Middle frontal gyrus (tissue), 1 donor: Measurements from ENCODE around the gene LRP8.
A peak's percentile ranks its signal among the peaks of the same experiment; 100 is the strongest.

ENCODE experiments used
- DNase-seq: peaks from one replicate; pipeline ENCODE4 v3.0.0-alpha.2; 2015; ENCODE audit warnings: low spot score; ENCODE audit errors: extremely low spot score

Gene LRP8

DNA sequence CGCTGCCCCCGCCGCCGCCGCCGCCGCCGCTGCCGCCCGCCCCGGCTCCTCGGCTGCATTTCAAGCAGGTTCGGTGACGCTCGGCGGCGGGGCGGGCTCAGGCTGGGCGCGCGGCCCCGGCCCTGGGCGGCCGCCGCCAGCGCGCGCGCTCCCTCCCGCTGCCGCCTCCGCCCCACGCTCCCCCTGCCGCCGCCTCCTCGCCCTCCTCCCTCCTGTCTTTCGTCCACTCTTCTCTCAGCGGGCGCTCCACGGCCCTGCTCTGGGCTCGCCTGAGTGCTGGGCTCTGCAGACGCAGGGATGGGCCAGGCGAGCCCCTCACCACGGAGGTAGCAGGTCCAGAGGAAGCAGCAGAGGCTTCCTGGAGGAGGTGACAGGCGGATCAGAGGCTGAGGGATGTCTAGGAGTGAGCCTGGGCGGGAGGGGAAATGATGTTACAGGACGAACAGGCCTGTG is at the start of gene LRP8:
TSS of gene LRP8 (minus strand) at position 62 of the 453 bp plus-strand sequence. CDS start 158 bp downstream, outside the sequence.
- DNase-seq, result peak; percentile 24

DNA sequence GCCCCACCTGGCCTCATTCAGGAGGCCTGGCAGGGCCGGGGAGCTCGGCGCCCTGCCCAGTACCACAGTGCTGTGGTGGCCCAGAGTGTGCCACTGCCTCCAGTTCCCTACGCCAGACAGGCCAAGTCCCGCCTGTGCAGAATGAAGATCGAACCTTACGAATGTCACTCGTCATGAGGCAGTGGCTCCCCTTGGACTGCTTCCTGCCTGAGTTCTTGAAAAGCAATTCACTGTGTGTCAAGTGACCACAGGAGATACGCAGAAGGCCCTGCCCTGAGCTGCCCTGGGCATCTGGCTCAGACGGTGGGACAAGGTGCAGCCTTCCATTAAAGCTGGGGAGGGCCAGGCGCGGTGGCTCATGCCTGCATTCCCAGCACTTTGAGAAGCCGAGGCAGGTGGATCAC is 49.6 kb upstream of the LRP8 start:
- no peak for DNase-seq

DNA sequence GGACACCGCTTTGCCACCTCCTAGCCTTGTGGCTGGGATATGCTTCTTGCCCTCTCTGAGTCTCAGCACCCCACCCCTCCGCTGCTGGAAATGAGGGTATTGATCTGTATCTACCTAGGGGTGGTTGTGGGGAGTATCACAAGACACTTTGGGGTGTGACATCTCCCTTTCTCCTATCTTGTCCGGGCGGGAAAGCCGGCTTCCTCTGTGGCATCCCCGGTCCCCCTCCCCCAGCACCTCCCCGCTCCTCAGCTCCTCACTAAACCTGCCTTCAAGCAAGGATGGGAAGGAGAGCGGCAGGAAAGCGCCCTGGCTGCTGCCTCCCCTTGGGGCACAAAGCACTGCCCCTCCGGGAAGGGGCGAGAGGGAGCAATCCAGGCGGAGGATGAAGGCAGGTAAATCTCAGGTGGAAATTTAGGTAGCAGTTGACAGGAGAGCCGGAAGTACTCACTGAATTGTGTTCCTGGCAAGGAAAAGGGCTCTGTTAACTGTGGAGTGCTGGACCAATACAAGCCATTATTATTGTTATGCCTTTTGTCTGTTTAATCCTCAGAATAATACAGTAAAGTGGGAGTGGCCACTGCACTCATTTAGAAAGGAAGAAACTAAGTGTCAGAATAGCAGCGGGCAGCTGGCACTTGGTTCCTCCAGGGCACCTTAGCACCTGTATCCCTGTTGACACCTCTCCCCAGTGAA is 49.0 kb upstream of the LRP8 start:
- DNase-seq, result no peak

DNA sequence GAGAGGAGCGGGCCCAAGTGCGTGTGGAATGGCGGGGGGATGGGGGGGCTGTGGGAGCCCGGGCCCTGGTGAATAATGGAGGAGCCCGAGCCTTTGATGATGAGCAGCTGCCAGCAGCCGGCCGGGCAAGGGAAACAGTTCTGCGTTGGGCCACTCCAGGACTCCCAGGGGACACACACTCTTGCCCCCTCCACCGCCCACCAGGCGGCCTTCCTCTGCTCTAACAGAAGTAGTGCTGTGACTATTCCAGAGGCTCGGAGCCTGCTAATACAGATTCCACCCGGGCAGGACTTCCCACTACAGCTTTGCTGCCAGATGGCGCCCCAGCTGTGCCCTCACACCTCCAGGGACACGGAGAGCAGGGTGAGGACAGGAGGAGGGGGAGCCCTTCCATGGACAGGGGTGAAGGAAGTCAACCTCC is 48.2 kb upstream of the LRP8 start:
- no peak for DNase-seq

DNA sequence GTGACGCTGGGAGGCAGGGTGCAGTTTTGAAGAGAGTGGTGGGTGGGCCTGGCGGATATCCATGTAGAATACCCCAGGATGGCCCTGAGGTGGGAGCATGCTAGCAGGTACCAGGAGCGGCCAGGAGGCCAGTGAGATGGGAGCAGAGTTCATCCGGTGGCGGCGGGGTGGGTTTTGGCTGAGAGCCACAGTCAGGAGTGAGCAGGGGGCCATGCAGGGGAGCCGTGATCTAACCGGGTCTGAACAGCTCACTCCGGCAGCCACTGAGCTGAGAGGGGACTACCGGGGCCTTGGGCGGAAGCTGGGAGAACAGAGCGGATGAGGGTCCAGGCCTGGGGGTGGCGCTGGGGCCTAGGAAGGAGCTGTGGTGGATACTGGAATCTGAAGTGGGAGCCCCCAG is 47.6 kb upstream of the LRP8 start:
- no peak for DNase-seq

DNA sequence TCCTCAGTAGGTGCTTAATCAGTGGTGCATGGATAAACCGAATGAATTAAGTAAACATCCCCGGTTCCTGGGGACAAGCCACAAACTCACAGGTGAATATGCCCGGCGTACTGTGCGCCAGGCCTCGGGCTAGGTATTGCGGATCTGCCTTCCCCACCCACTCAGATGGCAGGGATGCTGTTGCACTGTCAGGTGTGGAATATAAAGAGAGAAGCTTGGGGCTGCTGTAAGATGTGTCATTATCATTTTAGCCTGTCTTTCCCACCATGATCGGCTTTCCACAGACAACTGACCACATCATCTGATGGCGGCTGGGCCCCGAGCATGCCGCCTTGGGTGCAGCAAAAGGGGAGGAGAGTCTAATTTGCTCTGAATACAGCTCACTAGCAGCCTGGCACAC is 45.4 kb upstream of the LRP8 start:
- no peak for DNase-seq

DNA sequence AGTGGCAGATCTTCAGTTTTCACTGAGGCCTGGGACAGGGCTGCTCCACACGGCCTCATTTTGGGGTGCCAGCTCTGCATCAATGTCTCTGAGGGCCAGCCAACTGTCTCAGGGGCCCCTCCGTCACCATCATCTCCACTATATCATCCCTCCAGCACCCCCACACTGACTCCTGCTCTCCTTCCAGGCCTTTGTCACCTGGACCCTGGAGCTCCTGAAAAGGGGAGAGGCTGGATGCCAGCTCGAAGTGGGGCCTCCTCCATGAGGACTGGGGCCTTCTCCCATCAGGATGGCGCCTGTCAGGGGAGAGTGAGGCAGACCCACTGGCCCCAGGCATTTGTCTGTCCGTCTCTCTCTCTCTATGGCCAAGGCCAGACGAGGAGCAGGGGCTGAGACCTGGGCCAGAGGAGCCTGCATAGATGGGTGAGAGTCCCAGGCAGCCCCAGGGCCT is 44.7 kb upstream of the LRP8 start:
- DNase-seq, result no peak

DNA sequence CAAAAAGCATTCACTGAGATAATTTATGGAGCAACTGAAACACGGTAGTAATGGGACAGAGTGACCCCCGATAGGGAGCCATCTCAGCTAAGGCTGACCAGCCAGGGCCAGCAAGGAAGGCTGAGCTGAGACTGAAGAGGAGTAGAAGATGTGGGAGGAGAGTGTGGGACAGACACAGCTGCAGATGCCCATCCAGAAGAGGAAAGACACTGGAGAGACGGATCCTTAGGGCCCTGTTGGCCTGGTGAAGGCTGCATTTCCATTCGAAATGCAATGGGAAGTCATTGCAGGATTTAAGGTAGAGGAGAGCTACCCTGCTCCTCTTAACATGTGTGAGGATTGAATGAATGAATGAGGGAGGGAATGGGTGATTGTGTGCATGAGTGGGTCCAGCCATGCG is 44.0 kb upstream of the LRP8 start:
- no peak for DNase-seq

DNA sequence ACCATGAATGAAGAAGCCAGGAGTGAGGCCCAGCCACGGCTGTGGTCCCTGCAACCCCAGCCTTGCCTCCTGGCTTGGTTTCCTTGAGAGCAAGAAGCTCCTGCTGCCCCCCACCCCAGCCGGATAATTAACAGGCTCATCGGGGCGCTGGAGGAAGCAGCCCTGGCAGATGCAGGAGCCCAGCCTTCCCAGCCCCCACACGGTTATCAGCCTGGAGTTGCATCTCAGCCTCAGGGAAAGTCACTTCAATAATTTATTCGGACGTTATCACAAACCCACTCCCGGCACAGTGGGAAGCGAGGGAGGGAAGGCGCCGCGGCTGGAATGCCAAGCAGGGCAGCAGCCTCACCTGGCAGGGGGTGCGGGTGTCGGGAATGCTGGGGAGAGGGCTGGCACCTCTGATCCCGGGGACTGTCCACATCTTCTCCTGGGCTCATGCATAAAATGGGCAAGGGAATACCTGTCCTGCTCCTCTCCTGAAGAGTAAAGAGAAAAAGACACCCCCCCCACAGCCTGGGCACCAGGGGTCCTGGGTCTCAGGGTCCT is 43.3 kb upstream of the LRP8 start:
- no peak for DNase-seq

DNA sequence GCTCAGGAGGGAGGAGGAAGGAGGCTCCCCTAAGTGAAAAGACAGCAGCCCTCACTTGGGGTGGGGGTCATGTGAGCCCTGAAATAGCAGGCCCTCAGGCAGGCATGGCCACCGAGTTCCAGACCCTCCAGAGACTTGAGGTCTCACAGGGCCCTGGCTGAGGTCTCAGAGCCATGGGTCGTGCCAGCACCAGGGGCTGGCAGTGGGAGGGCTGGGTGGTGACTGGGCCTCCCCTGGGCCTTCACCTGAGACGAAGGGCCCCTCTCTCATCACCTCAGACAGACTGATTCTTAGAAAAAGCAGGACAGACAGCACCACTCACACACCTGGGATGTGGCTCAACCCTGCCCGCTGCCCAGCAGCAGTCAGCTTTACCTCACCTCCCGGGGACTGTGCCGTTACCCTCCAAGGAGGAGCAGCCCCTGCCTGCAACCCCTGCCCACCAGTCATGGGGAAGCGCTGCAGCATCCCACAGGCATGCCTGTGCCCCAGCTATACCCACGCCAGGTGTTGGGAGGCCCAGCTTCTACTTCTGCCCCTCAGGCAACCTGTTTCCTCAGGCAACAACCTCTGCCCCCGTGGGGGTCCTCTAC is 42.6 kb upstream of the LRP8 start:
- DNase-seq, result no peak

DNA sequence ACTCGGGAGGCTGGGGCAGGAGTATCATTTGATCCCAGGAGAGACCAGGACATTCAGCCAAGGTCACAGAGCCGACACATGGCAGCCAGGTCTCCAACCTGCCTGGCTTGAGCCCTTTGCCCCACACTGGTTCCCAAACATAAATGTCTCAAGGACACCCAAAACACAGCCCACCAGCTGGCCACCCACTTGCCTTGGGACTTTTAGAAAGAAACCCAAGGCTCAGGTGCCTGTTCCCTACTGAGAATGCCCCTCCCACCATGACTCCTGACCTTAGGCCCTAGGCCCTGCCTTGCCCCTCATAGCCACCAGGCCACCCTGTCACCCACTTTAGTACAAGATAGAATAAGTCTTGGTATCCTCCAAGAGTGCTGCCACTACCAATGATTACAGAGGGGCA is 41.9 kb upstream of the LRP8 start:
- DNase-seq, result no peak

DNA sequence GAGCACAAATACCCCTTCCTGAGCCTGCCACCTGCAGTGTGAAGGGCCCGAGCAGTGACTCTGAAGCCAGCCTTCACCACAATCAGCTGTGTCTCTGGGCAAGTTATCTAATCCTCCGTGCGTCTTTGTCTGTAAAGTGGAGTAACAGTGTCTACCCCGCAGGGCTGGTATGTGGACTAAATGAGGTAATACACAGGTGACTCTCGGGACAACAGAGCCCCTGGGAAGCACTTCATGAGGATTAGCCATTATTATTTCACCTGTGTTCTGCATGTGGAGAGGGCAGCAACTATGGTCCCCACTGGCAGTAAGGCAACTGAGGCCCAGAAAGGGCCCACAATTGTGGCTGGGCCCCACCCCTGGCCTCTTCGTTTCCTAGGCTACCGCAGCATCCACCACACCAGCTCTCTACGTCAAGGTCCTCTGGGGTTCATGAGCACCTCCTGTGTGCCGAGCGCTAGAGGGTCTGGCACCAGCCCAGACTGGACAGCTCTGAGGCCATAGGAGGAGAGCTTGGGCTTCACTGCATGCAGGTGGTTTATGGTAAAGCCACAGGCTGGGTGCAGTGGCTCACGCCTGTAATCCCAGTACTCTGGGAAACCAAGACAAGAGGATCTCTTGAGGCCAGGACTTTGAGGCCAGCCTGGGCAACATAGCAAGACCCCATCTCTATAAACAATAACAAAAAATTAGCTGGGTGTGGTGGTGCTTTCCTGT is 41.3 kb upstream of the LRP8 start:
- DNase-seq, result no peak

DNA sequence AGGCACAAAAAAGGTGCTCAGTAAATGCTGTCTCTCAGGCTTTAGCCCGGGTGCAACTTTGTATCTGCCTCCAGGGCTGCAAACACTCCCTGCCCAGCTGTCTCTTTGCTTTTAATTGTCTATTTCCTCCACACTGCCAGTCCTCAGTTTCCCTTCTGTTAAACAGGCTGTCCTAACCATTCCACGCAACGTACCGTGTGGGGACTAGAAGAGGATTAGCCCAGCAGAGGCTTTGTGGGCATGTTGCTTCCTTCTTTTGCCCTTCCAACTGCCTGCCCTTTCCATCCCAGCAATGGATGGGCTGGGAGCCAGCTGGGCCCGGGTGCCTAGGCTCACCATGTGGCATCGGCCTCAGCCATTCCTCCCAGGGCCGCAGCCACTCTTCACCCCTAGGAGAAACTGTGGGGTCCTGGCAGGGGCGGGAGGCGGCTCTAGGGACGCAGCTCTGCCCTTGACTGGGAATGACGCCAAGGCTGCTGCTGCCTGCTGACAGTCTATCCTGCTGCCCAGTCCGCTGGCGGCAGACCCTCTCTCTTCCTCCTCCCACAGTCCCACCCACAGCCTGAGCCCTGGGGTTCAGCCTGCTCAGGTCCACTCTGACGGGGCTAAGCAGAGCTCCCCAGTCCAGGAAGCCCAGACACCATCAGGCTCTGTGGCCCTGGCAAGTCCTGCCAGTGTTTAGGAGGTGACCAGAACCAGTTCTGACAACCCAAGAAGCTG is 40.6 kb upstream of the LRP8 start:
- no peak for DNase-seq

DNA sequence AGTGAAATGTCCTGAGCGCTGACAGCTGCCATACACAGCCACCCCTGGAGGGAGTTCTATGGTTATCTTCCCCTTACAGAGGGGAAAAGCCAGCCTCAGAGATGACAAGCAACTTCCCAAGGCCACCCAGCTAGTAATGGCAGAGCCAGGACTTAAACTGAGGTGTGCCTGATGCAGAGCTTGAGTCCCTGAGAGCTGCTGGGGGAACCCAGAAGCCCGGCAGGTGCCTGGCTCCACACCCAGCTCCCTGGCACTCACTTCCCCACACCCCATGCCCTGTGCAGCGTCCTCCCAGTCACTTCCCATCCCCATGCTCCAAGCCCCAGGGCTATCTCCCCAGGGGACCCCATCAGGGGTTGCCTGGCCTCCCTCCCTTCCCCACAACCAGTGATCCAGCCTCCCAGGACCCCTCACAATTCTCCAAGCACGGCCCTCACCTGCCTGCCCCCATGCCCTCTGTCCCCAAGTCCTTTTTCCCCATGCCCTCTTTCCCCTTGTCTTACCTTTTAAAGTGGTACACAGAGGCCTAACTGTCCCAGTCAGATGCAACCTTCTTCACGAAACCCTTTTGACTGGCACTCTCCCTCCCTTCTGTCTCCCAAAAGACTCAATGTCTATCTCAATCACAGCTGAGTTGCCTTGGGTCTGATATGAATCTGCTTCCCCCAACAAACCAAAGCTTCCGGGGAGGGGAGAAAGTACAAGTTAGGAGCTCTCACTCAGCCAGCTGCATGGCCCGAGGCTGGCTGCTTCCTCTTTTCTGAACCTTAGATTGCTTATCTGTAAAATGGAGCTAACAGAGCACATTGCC is 39.8 kb upstream of the LRP8 start:
- no peak for DNase-seq

DNA sequence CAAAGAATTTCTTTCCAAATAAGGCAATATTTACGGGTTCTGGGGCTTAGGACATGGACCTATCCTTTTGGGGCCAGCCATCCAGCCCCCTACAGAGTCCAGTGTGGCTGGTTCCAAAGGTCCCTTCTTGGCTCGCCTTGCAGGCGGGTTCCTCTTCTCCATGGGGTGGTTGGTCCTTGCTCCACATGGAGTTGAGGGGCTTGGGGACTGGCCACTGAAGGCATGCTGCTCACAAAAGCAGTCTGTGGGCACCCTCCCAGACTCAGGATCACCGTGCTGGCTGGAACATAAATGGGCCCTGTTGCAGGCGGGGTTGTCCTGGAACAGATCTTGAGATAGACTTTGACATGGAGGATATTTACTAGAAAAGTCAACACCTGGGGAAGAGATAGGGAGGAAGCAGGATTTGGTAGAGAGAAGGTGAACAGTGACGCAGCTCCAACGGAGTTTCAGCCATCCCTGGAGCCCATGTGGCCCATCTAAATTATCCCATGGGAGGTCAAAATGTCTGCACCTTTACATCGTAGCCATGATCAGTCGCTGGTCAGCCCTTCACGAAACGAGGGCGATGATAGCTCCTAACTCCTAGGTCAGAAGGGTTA is 39.1 kb upstream of the LRP8 start:
- DNase-seq, result no peak

DNA sequence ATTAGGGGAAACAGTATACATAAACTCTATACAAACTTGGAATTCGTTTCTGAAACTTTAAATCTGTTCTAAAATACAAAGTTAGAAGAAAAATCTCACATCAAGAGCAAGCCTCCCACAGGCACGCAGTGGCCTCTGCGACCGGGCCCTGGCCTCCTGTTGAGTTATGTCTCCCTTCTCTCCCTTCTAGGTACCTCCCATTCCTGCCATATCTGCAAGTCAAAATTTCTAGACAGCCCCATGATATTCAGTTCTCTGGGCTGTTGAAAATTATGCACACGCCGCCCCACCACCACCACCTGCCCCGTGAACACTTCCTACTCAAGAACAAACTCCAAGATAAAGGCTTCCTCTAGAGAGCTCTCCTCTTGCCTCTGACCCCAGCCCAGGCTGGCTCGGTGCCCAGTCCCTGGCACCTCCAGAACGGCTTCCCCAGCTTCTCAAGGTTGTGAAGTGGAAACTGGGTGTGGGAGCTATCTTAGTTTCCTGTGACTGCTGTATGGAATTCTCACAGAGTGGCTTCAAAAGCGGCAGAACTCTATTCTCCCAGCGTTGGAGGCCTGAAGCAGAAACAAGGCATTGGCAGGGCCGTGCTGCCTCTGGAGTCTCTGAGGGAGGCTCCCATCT is 37.7 kb upstream of the LRP8 start:
- no peak for DNase-seq

DNA sequence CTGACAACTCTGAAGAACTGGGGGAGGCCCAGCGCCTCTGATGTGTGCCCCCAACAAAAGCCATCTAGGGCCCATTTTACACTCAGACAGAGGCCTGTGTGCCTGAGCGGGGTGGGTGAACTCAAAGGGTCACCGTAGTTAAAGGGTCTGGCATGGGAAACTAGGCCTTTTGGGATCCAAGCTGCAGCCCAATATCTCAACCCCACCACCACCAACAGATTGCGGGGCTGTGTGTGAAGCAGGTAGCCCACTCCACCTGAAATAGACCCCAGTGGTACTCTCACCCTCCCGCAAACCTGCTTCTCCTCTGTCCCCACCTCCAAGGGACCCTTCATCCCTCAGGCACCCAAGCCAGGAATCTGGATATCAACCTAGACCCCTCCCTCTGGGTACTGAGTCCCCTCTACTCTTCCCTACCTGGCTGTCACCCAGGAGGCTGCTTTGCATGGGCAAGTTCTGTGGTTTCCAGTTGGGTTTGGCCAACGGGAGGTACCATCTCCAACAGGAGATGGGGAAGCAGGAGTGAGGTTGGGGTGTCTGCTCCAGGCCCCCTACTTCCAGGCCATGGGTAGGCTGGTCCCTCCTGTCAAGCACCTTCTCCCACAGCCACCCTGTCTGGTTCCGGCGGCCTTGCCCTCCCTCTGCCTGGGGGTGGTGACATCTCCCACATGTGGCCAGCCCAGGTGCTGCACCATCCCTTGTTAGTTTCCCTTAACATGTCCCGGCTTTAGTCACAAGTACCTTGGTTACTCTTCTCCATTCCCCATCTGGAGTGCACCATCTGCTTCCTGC is 35.2 kb upstream of the LRP8 start:
- DNase-seq, result no peak

DNA sequence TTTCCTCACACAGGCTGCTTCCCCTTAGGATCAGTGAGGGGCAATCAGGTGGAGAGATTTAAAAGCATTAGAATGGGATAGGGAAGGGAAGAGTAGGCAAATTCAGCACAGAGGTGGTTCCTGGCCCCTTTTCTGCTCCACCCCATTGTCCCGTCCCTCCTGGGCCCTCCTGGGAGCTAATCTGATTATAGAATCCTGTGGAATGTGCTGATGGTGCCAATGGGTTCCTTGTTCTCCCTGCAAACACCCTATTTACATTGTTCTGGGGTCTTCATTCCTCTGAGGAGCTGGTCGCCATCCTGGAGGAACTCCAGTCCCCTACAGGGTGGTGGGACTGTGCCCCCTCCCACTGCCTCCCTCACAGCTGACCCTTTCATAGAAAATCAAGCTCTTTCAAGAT is 34.4 kb upstream of the LRP8 start:
- no peak for DNase-seq

DNA sequence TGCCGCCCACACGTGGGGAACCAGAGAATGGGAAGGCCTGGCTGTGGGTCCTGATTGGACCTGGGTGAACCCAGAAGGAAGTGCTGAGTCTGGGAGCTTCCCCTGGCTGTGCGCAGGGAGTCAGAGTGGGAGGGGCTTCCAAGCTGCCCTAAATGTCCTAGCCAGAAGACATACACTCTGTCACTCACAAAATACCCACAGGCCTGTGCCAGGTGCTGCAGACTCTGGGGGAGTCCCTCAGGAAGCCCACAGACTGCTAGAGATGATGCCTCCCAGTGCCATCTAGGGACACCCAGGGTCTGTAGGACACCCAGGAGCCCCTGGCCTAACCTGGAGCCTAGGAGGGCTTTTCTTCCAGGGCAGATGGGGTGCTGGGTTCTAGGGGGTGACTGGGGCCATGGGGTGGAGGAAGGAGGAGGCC is 33.7 kb upstream of the LRP8 start:
- no peak for DNase-seq
